Smooth muscle cell of the brain vasculature (primary cell): ENCODE measurements around the gene VSTM2B.
"Not testable (repeated sequence)": the region's sequence is repeated elsewhere in the genome, so short reads cannot be mapped to it uniquely, and the experiment has no call there.

Source experiments
- DNase-seq: peaks from one replicate; pipeline ENCODE4 v3.0.0-alpha.2; 2012; ENCODE audit warnings: low read depth, low spot score

Gene VSTM2B

GRCh38 chr19:29545866-29546582 lies 20.2 kb downstream of the VSTM2B start:
- DNase-seq, result no peak

- no peak for DNase-seq
Measured at GRCh38 chr19:29546583-29547190, 20.9 kb downstream of the VSTM2B start.

GRCh38 chr19:29547361-29547960 lies 21.7 kb downstream of the VSTM2B start:
- DNase-seq, result no peak

- DNase-seq, result no peak
Measured at GRCh38 chr19:29547981-29548380, 22.2 kb downstream of the VSTM2B start.

GRCh38 chr19:29548483-29549085 lies 22.8 kb downstream of the VSTM2B start:
- DNase-seq, result no peak

GRCh38 chr19:29549105-29550070 lies 23.6 kb downstream of the VSTM2B start:
- DNase-seq, result no peak

GRCh38 chr19:29550896-29551295 lies 25.1 kb downstream of the VSTM2B start:
- DNase-seq, result no peak

- DNase-seq, result no peak
Measured at GRCh38 chr19:29551774-29552173, 26.0 kb downstream of the VSTM2B start.

- DNase-seq, result no peak
Measured at GRCh38 chr19:29552454-29553280, 26.9 kb downstream of the VSTM2B start.

- no peak for DNase-seq
Measured at GRCh38 chr19:29554149-29554548, 28.4 kb downstream of the VSTM2B start.

GRCh38 chr19:29559110-29559509 lies 33.3 kb downstream of the VSTM2B start:
- DNase-seq, result not testable (repeated sequence)

- no peak for DNase-seq
Measured at GRCh38 chr19:29559743-29560142, 33.9 kb downstream of the VSTM2B start.

- DNase-seq, result no peak
Measured at GRCh38 chr19:29560313-29561075, 34.7 kb downstream of the VSTM2B start.

GRCh38 chr19:29561601-29562000 lies 35.8 kb downstream of the VSTM2B start:
- no peak for DNase-seq

- no peak for DNase-seq
Measured at GRCh38 chr19:29562299-29563297, 36.8 kb downstream of the VSTM2B start.

- DNase-seq, result no peak
Measured at GRCh38 chr19:29563486-29564101, 37.8 kb downstream of the VSTM2B start.

GRCh38 chr19:29564574-29565005 lies 38.8 kb downstream of the VSTM2B start:
- DNase-seq, result no peak

- no peak for DNase-seq
Measured at GRCh38 chr19:29565171-29565570, 39.4 kb downstream of the VSTM2B start.
